ENCODE measurements around the gene MAG. TPM values are rescaled to one million over a fixed set of nuclear protein-coding genes. Genes with fewer than 3 reads are reported as not detected.

The MAG gene
- total RNA-seq, 1 donor from 2014 or later = not detected

- no peak overlapping the region for H3K27ac ChIP-seq
- TF ChIP-seq EZH2phosphoT487 (IDR thresholded peaks at IDR 0.05) (no peak), CTCF (IDR thresholded peaks at IDR 0.05) (no peak), EZH2 (IDR thresholded peaks at IDR 0.05) (no peak)
- no peaks in the 10 kb centered on the region for H3K9me3 ChIP-seq (ENCODE audit: low read depth)
- no peak for DNase-seq (ENCODE audit: low spot score)
- H3K36me3 Mint-ChIP-seq = peaks cover 21% of the 10 kb centered on the region
- H3K4me3 Mint-ChIP-seq = no peak overlapping the region
- H3K4me1 Mint-ChIP-seq = no peaks in the 10 kb centered on the region
- H3K27me3 ChIP-seq = no peaks in the 10 kb centered on the region
- H3K4me3 ChIP-seq = no peak overlapping the region
- peaks cover 14% of the 10 kb centered on the region for H3K27me3 Mint-ChIP-seq (ENCODE audit: insufficient read depth, low read depth)
- H3K9ac ChIP-seq = no peak overlapping the region
- H3K4me2 ChIP-seq = no peak overlapping the region
- H2AFZ ChIP-seq (replicated peaks) = no peak overlapping the region
- H3K9me3 Mint-ChIP-seq = no peaks in the 10 kb centered on the region
- no peaks in the 10 kb centered on the region for H3F3A ChIP-seq (ENCODE audit: low read depth)
- H3K36me3 ChIP-seq = no peaks in the 10 kb centered on the region
- H4K20me1 ChIP-seq (ENCODE audit: low read depth) = peaks cover 6% of the 10 kb centered on the region
- H3K4me1 ChIP-seq = no peaks in the 10 kb centered on the region
- no peaks in the 10 kb centered on the region for H3K79me2 ChIP-seq (ENCODE audit: low read depth)
- no peak overlapping the region for H3K27ac Mint-ChIP-seq
Observed at GRCh38 chr19:35278578-35279284, 13.2 kb upstream of the MAG start.

- no peaks in the 10 kb centered on the region for H3K4me1 Mint-ChIP-seq
- no peak for TF ChIP-seq EZH2phosphoT487 (IDR thresholded peaks at IDR 0.05)
- TF ChIP-seq EZH2 (IDR thresholded peaks at IDR 0.05) = no peak
- TF ChIP-seq CTCF (IDR thresholded peaks at IDR 0.05) = no peak
- no peak overlapping the region for H3K9ac ChIP-seq
- no peaks in the 10 kb centered on the region for H3K36me3 ChIP-seq
- no peak overlapping the region for H3K4me2 ChIP-seq
- H3K27ac Mint-ChIP-seq = no peak overlapping the region
- no peaks in the 10 kb centered on the region for H3K27me3 ChIP-seq
- H3K27ac ChIP-seq = no peak overlapping the region
- no peak overlapping the region for H2AFZ ChIP-seq (replicated peaks)
- H3F3A ChIP-seq (ENCODE audit: low read depth) = no peaks in the 10 kb centered on the region
- no peaks in the 10 kb centered on the region for H3K9me3 Mint-ChIP-seq
- H3K79me2 ChIP-seq (ENCODE audit: low read depth) = no peaks in the 10 kb centered on the region
- H3K4me1 ChIP-seq = no peaks in the 10 kb centered on the region
- H3K36me3 Mint-ChIP-seq = peaks cover 16% of the 10 kb centered on the region
- DNase-seq (ENCODE audit: low spot score) = no peak
- peaks cover 14% of the 10 kb centered on the region for H3K27me3 Mint-ChIP-seq (ENCODE audit: insufficient read depth, low read depth)
- no peak overlapping the region for H3K4me3 ChIP-seq
- H4K20me1 ChIP-seq (ENCODE audit: low read depth) = peaks cover 6% of the 10 kb centered on the region
- H3K4me3 Mint-ChIP-seq = no peak overlapping the region
- H3K9me3 ChIP-seq (ENCODE audit: low read depth) = no peaks in the 10 kb centered on the region
Observed at GRCh38 chr19:35279374-35279773, 12.6 kb upstream of the MAG start.

GRCh38 chr19:35279985-35280821 is 11.8 kb upstream of the MAG start:
- H3K4me3 ChIP-seq = no peak overlapping the region
- Mint-ChIP-seq H3K27me3 (ENCODE audit: insufficient read depth, low read depth) (peaks cover 14% of the 10 kb centered on the region), H3K36me3 (peaks cover 16% of the 10 kb centered on the region), H3K4me3 (no peak overlapping the region), H3K9me3 (no peaks in the 10 kb centered on the region), H3K4me1 (peaks cover 2% of the 10 kb centered on the region), H3K27ac (peak overlapping the region; percentile 60)
- no peaks in the 10 kb centered on the region for H3F3A ChIP-seq (ENCODE audit: low read depth)
- TF ChIP-seq CTCF (IDR thresholded peaks at IDR 0.05) (no peak), EZH2 (IDR thresholded peaks at IDR 0.05) (no peak), EZH2phosphoT487 (IDR thresholded peaks at IDR 0.05) (no peak)
- H3K36me3 ChIP-seq = no peaks in the 10 kb centered on the region
- H3K4me2 ChIP-seq = no peak overlapping the region
- H4K20me1 ChIP-seq (ENCODE audit: low read depth) = no peaks in the 10 kb centered on the region
- H3K9me3 ChIP-seq (ENCODE audit: low read depth) = no peaks in the 10 kb centered on the region
- H3K79me2 ChIP-seq (ENCODE audit: low read depth) = no peaks in the 10 kb centered on the region
- no peak overlapping the region for H3K9ac ChIP-seq
- H3K4me1 ChIP-seq = no peaks in the 10 kb centered on the region
- no peak for DNase-seq (ENCODE audit: low spot score)
- no peak overlapping the region for H2AFZ ChIP-seq (replicated peaks)
- H3K27me3 ChIP-seq = no peaks in the 10 kb centered on the region
- no peak overlapping the region for H3K27ac ChIP-seq
